HG03571 (cell line): Measurements from ENCODE around the gene SLC35F6.
"Not testable (repeated sequence)": the region's sequence is repeated elsewhere in the genome, so short reads cannot be mapped to it uniquely, and the experiment has no call there.

Experiments
- ATAC-seq: cut with Tn5 transposase; IDR thresholded peaks from one replicate; pipeline ENCODE4 v1.9.1; 2021; ENCODE audit not compliant: unreplicated experiment

The SLC35F6 gene

DNA sequence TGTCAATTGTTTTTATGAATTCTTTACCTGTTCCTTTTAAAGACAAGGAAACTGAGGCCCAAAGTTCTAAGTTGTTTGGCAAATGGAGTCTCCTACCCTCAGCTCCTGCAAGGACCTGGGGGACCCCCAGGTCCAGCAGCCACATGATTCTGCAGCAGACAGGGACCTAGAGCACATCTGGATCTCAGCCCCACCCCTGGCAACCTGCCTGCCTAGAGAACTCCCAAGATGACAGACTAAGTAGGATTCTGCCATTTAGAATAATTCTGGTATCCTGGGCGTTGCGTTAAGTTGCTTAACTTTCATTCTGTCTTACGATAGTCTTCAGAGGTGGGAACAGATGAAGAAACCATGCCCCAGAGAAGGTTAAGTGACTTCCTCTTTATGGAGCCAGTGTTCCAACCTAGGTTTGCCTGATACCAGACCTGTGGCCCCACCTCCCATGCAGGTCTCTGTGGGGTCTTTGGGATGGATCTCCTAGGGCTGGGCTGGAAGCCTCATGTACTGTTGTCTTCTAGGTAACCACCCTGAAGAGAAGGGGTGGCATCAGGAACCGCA is 16.2 kb downstream of the SLC35F6 start:
- ATAC-seq, result no peak

DNA sequence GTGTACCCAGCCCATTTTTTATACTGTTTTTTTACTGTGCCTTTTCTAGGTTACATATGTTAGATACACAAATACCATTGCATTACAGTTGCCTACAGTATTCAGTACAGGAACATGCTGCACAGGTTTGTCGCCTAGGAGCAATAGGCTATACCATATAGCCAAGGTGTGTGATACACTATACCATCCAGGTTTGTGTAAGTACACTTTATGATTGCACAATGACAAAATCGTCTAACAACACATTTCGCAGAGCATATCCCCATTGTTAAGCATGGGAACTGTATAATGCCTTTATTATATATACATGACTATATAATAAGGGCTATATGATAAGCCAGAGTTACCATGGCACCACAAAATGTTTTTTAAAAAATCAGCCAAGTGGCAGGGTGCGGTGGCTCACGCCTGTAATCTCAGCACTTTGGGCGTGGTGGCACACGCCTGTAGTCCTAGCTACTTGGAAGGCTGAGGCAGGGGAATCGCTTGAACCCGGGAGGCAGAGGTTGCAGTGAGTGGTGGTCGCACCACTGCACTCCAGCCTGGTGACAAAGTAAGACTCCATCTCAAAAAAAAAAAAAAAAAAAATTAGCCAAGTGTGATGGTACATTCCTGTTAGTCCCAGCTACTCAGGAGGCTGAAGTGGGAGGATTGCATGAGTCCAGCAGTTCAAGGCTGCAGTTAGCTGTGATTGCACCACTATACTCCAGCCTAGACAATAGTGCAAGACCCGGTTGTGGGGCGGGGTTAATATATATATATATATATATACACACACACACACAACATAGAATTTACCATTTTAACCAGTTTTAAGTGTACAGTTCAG is 19.0 kb downstream of the SLC35F6 start:
- ATAC-seq, result no peak

DNA sequence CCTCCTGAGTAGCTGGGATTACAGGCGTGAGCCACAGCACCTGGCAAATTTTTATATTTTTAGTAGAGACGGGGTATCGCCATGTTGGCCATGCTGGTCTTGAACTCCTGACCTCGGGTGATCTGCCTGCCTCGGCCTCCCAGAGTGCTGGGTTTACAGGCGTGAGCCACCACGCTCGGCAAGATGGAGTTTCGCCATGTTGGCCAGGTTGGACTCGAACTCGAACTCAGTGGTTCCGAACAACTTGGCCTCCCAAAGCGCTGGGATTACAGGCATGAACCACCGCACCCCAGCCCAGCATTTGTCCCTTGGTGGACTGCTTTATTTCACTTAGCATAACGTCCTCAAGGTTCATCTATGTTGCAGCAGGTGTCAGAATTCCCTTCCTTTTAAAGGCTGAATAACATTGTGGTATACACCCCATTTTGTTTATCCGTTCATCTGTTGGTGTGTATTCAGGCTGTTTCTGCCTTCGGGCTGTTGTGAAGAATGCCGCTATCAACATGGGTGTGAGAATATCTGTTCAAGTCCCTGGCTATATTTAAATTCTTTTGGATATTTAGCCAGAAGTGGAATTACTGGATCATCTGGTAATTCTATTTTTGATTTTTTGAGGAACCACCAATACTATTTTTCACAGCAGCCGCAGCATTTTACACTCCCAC is 20.6 kb downstream of the SLC35F6 start:
- ATAC-seq, result no peak

DNA sequence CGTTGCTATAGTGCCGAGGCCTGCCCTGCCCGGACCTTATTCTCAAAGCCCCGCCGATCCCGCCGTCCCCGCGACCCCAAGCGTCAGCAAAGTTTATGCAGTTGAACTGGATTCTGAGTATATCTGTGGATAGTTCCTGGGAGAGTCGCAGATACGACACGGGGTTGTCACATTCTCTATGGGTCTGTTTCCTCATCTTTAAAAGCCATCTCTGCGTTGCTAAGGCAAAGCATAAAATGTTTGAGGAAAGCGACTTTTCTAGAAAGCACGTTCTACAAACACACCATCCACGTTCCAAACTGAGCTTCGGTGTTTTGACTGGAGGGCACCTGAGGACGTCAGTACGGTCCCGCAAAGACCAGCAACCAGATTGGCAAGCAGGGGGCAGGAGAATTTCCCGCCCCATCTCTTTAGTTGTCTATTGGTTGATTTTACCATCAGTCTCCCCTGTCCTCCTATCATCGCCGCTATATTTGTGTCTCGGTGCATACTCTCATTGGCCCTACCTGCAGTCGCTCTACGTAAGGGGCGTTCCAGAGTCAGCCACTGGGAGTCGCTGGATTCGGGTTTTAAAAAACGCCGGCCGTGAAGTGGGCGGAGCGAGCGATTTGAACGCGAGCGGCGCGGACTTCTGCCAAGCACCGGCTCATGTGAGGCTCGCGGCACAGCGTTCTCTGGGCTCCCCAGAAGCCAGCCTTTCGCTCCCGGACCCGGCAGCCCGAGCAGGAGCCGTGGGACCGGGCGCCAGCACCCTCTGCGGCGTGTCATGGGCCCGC is 21.5 kb downstream of the SLC35F6 start, which contains the start of gene CENPA:
CENPA (plus strand) TSS at position 626 of the 776 bp plus-strand sequence; CDS start at position 767, 141 bp downstream.
- peak; percentile 97 for ATAC-seq

DNA sequence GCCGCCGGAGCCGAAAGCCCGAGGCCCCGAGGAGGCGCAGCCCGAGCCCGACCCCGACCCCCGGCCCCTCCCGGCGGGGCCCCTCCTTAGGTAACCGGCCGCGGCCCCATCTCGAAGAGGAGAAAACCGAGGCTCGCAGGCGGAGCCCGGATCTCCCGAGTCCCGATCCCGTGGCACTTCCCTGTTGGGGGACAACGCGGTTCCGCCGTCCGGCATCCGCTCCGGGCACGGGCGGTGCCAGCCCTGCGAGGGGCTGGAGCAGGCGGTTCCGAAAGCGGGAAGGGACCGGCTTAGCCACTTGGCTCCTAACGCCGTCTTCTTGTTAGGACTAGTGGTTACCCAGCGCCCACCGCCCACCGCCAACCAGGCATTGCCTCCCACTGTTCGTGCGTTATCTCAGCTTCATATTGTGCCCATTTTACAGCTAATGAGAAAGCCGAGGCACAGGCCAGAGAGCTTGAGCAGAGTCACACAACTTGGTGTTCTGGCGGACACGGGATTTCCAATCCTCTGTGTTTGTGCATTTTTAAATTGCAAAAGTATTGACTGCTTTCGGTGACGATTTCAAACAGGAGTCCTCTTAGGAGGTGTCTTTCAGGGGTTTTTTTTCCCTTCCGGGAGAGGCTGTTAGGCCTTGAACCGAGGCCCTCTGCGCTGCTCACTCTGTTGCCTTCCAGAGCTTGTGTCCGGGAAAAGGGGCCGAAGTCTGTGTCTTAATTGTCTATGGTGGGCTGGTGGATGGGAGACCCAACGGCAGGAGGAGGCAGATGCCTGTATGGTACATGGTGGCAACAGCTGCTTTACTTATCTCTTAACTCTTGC is 22.3 kb downstream of the SLC35F6 start:
- ATAC-seq, result peak; percentile 4

DNA sequence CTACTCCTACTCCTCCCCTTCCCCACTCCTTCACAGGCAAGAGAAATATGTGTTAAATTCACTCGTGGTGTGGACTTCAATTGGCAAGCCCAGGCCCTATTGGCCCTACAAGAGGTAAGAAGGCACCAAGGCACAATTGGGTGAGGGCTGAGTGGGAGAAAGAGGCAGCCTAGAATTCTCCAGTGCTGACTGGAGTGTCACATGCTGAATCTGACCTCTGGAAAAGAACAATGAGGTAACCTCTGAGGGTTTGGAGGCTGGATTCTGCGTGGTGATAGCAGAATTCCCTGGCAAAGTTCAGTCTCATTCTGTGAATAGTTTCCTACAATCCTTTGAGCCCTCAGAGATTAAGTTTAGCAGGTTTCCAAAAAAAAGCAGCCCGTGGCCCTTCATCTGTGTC is 28.6 kb downstream of the SLC35F6 start:
- ATAC-seq, result no peak

DNA sequence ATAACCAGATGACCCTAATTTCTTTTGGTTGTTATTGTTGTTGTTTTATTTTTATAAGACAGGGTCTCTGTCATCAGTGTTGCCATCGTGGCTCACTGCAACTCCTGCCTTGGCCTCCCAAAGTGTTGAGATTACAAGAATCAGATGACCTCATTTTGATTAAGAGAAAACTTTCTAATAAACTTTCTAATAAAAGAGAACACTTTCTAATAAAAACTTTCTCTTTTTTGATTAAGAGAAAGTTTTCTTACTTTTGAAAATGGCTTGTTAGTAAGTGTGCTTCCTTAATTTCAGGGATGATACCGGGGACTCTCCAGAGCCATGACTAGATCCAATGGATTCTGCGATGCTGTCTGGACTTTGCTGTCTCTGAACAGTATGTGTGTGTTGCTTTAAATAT is 29.4 kb downstream of the SLC35F6 start:
- no peak for ATAC-seq

DNA sequence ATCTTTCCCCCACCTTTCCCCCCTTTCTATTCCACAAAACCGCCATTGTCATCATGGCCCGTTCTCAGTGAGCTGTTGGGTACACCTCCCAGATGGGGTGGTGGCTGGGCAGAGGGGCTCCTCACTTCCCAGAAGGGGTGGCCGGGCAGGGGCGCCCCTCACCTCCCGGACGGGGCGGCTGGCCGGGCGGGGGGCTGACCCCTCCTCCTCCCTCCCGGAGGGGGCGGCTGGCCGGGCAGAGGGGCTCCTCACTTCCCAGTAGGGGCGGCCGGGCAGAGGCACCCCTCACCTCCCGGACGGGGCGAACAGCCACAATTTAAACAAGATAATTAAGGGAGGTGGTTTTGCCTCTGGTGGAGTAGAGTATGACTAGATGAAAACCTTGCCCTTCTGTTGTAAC is 31.1 kb downstream of the SLC35F6 start:
- not testable (repeated sequence) for ATAC-seq

DNA sequence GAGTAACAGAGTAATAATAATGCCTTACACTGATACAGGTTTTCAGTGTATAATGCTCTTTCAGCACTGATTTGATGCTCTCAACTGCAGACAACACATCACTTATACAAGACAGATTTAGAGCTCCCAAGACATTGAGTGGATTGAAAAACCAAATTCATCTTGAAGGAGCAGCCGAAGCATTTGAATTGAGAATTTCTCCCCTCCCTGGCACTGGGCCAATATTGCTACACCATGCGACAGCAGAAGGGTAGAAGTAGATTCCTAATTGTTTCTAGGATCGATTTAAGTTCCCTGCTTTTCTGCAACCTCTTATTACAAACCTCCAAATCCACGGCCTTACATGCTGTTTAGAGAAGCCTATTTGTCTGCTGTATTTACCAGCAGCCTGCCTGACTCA is 37.2 kb downstream of the SLC35F6 start:
- no peak for ATAC-seq

DNA sequence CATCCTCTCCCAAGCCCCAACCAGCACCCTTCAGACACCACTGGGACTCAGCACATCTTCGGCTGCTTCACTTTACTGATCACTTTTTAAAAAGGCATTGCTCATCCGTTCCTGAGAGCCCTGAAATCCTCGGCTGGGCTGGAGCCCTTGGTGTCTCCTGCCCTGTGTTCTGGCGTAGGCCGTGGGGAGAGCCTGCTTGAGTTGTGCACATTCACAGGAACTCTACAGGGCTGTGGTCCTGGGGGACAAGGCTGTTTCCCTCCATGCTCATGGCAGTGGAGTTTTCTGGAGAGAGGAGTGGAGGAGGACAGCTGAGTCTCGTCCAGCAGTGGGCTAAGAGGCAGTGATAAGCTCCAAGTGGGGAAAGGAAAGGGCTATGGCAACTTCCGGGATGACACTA is 37.7 kb downstream of the SLC35F6 start:
- ATAC-seq, result no peak

DNA sequence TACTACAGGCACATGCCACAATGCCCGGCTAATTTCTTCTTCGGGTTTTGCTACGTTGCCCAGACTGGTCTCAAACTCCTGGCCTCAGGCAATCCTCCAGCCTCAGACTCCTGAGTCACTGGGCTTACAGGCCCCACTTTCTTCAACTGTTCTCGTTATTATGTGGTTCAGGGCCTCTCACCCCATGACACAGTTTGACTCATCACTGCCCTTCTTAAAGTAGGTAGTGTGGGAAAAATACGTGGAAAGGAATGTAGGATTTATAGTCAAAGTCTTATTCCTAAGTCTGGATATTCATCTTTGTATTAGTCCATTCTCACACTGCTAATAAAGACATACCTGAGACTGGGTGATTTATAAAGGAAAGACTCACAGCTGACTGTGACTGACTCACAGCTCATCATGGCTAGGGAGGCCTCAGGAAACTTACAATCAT is 41.2 kb downstream of the SLC35F6 start:
- ATAC-seq, result no peak

DNA sequence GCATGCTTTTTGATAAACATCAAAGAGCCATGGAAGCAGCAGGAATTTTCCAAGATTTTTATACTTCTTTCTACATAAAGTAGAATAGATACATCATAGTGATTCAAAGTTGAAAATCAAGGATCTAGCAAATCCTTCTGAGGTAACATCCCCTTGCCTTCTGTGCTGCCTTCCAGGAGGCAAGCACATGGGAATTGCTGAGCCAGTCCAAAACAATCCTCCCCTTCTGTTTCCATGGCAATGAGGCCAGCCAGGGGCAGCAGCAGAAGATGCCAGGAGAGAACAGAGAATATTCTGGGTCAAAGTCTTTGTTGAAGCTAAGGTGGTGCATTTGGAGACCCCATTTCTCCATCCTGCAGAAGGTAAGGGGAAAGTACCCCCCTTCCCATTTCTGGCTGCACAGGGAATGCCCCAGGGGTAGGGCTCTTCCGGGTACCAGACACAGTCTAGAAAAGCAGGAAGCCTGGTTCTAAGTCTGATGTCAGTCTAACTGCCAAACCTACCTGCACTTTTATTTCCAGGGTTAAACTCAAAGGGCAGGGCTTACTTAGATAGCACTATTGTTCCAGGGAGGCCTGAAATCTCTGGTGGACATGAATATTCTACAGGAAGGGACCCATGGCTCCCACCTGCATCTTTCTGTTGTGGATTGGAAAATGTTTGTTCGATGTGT is 43.8 kb downstream of the SLC35F6 start:
- ATAC-seq, result no peak

DNA sequence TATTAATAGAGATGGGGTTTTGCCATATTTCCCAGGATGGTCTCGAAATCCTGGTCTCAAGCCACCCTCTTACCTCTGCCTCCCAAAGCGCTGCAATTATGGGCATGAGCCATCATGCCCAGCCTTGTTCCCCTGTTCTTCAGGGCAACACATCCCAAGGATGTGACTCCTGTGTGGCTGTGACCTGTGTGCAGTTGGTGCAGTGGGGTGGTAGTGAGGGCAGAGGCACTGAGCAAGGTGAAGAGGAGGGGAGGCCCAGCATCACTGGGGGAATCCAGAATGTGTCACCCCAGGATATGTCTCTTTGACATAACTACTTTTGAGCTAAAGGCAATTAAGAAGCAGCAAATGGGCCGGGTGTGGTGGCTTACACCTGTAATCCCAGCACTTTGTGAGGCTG is 45.1 kb downstream of the SLC35F6 start:
- no peak for ATAC-seq

DNA sequence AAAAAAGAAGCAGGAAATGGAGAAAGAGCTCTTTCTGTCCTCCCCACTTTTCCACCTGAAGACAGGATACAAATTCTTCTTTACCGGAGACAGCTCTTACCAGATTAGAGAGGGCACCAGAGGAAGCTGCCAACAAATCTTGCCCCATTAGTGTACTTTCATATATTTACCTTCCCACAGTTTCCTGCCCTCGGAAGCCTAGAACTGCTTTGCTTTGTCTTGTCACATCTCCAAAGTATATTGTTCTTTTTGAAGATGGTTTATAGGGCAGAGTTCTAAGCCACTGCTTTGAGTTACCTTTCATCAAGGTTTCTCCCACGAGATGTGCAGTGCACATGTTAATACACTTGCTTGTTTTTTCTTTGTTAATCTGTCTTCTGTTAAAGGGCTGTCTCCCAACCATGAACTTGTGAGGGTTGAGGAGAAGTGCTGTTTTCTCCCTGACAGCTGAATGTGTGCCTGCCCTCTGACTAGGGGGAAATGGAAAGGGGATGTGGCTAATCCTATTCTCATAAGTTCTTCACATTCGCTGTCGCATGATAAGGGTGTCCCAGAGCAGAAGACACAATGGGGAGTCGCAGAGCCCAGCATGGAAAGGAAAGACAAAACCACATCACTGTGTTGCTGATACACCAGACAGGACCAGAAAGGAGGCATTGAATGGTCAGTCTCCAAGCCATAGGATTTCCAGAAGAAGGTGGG is 45.9 kb downstream of the SLC35F6 start:
- no peak for ATAC-seq

DNA sequence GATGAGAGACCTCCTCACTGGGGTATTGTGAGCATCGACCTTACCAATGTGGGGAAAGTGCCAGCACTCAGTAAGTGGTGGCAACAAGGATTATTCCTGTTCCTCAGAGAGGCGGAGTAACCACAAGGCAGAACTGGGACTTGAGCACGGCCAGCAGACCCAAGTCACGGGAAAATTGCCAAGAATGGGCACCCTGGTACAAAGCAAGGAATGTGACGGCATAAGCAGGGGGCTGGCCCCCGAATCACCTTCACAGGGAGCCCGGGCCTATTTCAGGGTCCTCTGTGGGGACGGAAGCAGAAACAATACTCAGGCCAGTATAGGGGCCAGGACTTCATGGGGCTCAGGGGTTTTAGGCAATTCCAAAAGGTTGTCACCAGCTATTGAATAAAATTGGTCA is 47.2 kb downstream of the SLC35F6 start:
- no peak for ATAC-seq

DNA sequence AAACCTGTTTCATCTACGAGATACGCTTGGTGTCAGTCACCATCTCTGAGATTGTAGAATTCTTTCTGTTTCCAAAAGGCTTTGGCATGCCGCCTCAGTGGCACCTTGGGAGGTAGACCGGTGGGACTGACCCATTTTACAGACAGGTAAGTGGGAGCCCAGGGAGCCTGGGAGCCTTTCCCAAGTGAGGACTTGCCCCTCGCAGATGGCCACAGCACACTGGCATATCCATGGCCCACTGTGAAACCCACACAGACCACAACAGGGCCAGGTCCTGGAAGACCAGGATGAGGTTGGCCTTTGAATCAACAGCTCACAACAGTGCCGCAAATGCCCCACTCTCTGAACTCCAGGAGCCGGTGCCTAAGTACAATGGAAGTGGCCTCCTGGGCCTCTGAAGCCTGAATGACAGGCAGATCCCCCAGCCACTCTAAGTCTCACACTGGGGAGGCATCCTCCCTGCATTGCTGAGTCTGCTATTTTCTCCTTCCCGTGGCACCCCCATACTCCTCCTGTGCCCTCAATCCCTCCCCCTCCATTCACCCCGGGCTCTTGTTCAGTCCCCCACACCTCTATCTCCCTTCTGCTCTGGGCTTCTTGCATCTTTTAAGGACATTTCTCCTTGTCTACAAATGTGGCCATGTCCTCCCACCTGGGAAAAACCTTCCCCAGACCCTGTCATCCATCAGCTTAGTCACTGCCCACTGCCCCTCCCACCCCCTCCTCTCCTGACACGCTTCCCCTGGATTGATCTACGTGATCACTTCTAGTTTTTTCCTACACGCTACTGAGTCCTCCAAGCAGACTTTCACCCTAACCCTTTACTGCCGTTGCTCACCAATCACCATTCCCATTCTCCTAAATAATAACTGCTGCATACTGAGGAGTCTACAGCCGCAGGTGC is 48.0 kb downstream of the SLC35F6 start:
- no peak for ATAC-seq

DNA sequence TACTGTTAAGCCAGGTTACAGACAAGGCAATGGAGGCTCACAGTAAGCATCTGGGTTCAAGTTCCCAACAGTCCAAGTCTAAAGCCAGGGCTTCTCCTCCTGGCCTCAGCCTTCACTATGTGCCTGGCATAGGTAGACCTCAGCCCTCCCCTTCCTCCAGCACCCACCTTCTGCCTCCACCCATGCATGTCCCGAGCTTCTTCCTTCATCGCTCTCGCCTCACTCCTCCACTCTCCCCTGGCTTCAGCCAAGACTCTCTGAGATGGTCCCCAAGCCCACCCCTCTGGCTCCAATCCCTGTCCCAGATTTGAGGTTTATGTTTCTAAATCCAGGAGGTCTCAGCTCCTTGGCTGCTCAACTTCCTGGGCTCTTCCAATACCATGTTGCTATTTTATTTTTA is 48.6 kb downstream of the SLC35F6 start:
- ATAC-seq, result no peak

DNA sequence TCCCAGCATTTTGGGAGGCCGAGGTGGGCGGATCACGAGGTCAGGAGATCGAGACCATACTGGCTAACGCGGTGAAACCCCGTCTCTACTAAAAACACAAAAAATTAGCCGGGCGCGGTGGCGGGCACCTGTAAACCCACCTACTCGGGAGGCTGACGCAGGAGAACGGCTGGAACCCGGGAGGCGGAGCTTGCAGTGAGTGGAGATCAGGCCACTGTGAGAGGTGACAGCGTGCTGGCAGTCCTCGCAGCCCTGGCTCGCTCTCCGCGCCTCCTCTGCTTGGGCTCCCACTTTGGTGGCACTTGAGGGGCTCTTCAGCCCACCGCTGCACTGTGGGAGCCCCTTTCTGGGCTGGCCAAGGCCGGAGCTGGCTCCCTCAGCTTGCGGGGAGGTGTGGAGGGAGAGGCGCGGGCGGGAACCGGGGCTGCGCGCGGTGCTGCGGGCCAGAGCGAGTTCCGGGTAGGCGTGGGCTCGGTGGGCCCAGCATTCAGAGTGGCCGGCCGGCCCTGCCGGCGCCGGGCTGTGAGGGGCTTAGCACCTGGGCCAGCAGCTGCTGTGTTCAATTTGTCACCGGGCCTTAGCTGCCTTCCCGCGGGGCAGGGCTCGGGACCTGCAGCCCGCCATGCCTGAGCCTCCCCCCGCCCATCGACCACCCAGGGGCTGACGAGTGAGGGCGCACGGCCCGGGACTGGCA is 50.1 kb downstream of the SLC35F6 start:
- ATAC-seq, result not testable (repeated sequence)
